K562 (cell line): ENCODE data around the gene ZNF275. TPM values are rescaled to one million over a fixed set of nuclear protein-coding genes. Genes with fewer than 3 reads are reported as not detected.

ENCODE experiments used
- MIER1 ChIP-seq: fragments of 450-650 bp; IDR thresholded peaks from 2 replicates; pipeline ENCODE4 v1.6.1; 2016; ENCODE audit warnings: antibody characterized with exemption, mild to moderate bottlenecking, low read depth
- SP2 ChIP-seq: IDR thresholded peaks from 2 replicates; pipeline ENCODE4 v1.6.1; 2011; ENCODE audit warnings: mild to moderate bottlenecking, low read depth, low read length, moderate library complexity; ENCODE audit not compliant: poor library complexity, severe bottlenecking; ENCODE audit errors: extremely low read depth
- STAT5B ChIP-seq: fragments of 250-450 bp; sonication (Bioruptor Pico); IDR thresholded peaks from 2 replicates; pipeline ENCODE4 v1.8.0; 2021; ENCODE audit warnings: mild to moderate bottlenecking, inconsistent platforms
- TAL1 ChIP-seq: fragments of 450-650 bp; IDR thresholded peaks from 2 replicates; pipeline ENCODE4 v1.6.1; 2016; ENCODE audit warnings: mild to moderate bottlenecking
- TEAD2 ChIP-seq: fragments of 450-650 bp; IDR thresholded peaks from 2 replicates; pipeline ENCODE4 v1.6.1; 2016; ENCODE audit warnings: missing genetic modification characterization, control low read depth, missing compliant biosample characterization
- ZNF583 ChIP-seq: fragments of 250-450 bp; sonication (Bioruptor Pico); IDR thresholded peaks from 2 replicates; pipeline ENCODE4 v1.4.0; 2020
- polyA plus RNA-seq, 8 experiments: library from polyadenylated mRNA; depleted of rRNA in 4 of 8; stranded (reverse) in 5 of 8; unstranded in 3 of 8; fragments of >200 nt; fragmentation: Nextera tagmentation in 2 of 8; fragmentation: Illumina TruSeq in 1 of 8; extraction: Ambion mirVana in 2 of 8; extraction: Trizol in 1 of 8; gene quantifications; 2 replicates each; pipeline versions ENCODE4 v1.2.1 to v1.2.3, GENCODE V29; 2011 to 2014; ENCODE audit warnings: inconsistent platforms in 1 of 8, missing spikeins in 1 of 8
- total RNA-seq, 7 experiments: library from RNA; depleted of rRNA in 6 of 7; stranded (reverse); fragments of >200 nt in 6 of 7; fragmentation: Illumina TruSeq in 2 of 7; extraction: Trizol in 2 of 7; gene quantifications; 2 replicates each; pipeline versions ENCODE4 v1.2.1 to v1.2.3, GENCODE V29; 2011 to 2021; ENCODE audit warnings: low replicate concordance in 1 of 7
- TF ChIP-seq, protein P1 (sequence below): conservative IDR thresholded peaks from 2 replicates; pipeline ENCODE4 v1.6.1; 2011; ENCODE audit warnings: low read depth, mild to moderate bottlenecking, low read length; ENCODE audit not compliant: control insufficient read depth
- TF ChIP-seq, protein P2 (sequence below): sonication (generic); formaldehyde crosslinking; IDR thresholded peaks from 2 replicates; pipeline ENCODE4 v1.8.0; 2022; ENCODE audit warnings: missing genetic modification reagents, mild to moderate bottlenecking, moderate library complexity, borderline replicate concordance

The ZNF275 gene
- total and polyA plus RNA-seq, 9 of the 15 experiments (the other 6 are each of a cell fraction or from before 2014, with no cell fraction given) = 2.1 to 19.1 (median 12.0) TPM

DNA sequence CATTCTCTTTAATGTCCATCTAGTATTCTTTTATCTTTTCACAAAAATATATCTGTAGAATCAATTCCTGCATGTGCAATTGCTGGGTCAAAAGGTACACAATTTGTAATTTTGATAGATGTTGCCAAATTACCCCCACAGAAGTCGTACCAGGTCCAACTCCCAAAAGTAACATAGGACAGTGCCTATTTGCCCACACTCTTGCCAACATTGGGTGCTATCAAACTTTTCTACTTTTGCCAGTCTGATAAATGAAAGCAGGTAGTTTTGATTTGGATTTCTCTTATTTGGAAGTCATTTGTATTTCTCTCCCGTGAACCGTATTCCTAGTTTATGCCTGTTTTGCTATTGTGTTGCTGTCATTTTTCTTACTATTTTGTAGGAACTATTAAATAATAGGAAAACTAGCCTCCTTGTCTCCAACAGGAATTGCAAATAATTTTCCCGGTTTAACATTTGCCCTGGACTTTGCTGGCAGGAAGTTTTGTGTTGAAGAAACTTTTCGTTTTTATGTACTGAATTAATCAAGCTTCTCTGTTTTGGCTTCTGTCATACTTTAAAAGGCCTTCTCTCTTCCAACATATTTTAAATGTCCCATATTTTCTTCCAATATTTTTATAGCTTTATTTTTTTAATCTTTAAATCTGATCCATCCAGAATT, 33.1 kb downstream of the ZNF275 start (continued):
- TF ChIP-seq, protein P1, sequence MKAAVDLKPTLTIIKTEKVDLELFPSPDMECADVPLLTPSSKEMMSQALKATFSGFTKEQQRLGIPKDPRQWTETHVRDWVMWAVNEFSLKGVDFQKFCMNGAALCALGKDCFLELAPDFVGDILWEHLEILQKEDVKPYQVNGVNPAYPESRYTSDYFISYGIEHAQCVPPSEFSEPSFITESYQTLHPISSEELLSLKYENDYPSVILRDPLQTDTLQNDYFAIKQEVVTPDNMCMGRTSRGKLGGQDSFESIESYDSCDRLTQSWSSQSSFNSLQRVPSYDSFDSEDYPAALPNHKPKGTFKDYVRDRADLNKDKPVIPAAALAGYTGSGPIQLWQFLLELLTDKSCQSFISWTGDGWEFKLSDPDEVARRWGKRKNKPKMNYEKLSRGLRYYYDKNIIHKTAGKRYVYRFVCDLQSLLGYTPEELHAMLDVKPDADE = no peak
- no peak for TF ChIP-seq ZNF583
- TF ChIP-seq, protein P2, sequence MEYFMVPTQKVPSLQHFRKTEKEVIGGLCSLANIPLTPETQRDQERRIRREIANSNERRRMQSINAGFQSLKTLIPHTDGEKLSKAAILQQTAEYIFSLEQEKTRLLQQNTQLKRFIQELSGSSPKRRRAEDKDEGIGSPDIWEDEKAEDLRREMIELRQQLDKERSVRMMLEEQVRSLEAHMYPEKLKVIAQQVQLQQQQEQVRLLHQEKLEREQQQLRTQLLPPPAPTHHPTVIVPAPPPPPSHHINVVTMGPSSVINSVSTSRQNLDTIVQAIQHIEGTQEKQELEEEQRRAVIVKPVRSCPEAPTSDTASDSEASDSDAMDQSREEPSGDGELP = no peak
- no peak for TF ChIP-seq SP2
- TF ChIP-seq STAT5B = no peak
- no peak for TF ChIP-seq MIER1
- TF ChIP-seq TAL1 = no peak
- no peak for TF ChIP-seq TEAD2
